Gastroesophageal sphincter (tissue), 4 donors: Measurements from ENCODE around the gene DVL2. TPM values are rescaled to one million over a fixed set of nuclear protein-coding genes. Genes with fewer than 3 reads are reported as not detected.
A peak's percentile ranks its signal among the peaks of the same experiment; 100 is the strongest.

ENCODE experiments used
- ATAC-seq: fragments of 150-250 bp; one replicate; pipeline ENCODE4 v1.9.1; 2016; ENCODE audit warnings: mild to moderate bottlenecking, moderate library complexity
- H3K27ac ChIP-seq, 4 donors: fragments of 200-600 bp; sonication (generic) in 3 of 4; 1 replicate in 3 of 4; 2 replicates in 1 of 4; pipeline ENCODE4 v1.5.1; 2016 to 2019
- H3K27me3 ChIP-seq: fragments of 200-600 bp; sonication (generic); one replicate; pipeline ENCODE4 v1.5.1; 2019
- H3K36me3 ChIP-seq, 2 donors: fragments of 200-600 bp; sonication (generic); one replicate each; pipeline ENCODE4 v1.5.1; 2019; ENCODE audit warnings: control low read depth in 1 of 2
- H3K4me1 ChIP-seq, 3 donors: fragments of 200-600 bp; sonication (generic); 1 replicate in 2 of 3; 2 replicates in 1 of 3; pipeline ENCODE4 v1.5.1; 2016 to 2019; ENCODE audit warnings: control low read depth in 2 of 3
- H3K4me3 ChIP-seq, 2 donors: fragments of 200-600 bp; sonication (generic); one replicate each; pipeline ENCODE4 v1.5.1; 2019; ENCODE audit warnings: mild to moderate bottlenecking in 1 of 2, moderate library complexity in 1 of 2
- H3K9me3 ChIP-seq, 3 donors: fragments of 200-600 bp; sonication (generic); one replicate each; pipeline ENCODE4 v1.5.1; 2017 to 2019; ENCODE audit warnings: control low read depth in 2 of 3
- EP300 ChIP-seq: sonication (generic); formaldehyde crosslinking; IDR thresholded peaks from one replicate; pipeline ENCODE4 v1.6.1; 2017; ENCODE audit warnings: antibody characterized with exemption, mild to moderate bottlenecking
- POLR2A ChIP-seq, 2 donors: fragments of 450-650 bp; IDR thresholded peaks; one replicate each; pipeline ENCODE4 v1.6.1; 2017; ENCODE audit warnings: antibody characterized with exemption in 2 of 2, mild to moderate bottlenecking in 2 of 2, moderate library complexity in 1 of 2
- POLR2AphosphoS5 ChIP-seq: sonication (generic); formaldehyde crosslinking; IDR thresholded peaks from one replicate; pipeline ENCODE4 v1.6.1; 2017; ENCODE audit warnings: antibody characterized with exemption
- WGBS, 2 donors: methylation state at CpG; one replicate each; pipeline ENCODE4 v1.1.5; 2018; ENCODE audit warnings: low coverage in 1 of 2; 5-methylcytosine and 5-hydroxymethylcytosine counted together
- total RNA-seq, 4 donors: library from RNA; depleted of rRNA; stranded (reverse); fragments of >200 nt; gene quantifications; one replicate each; pipeline ENCODE4 v1.1.0, GENCODE V29; 2016
- TF ChIP-seq, protein P1 (sequence below), 4 experiments: fragments of 200-600 bp in 2 of 4; fragments of 450-650 bp in 2 of 4; sonication (generic) in 1 of 4; IDR thresholded peaks; one replicate each; pipeline ENCODE4 v1.5.1; 2017 to 2019; ENCODE audit warnings: antibody characterized with exemption in 4 of 4, mild to moderate bottlenecking in 2 of 4, moderate library complexity in 2 of 4

The DVL2 gene
- total RNA-seq, 4 donors from 2014 or later, result 33.0 to 53.9 (median 45.0) TPM

DNA sequence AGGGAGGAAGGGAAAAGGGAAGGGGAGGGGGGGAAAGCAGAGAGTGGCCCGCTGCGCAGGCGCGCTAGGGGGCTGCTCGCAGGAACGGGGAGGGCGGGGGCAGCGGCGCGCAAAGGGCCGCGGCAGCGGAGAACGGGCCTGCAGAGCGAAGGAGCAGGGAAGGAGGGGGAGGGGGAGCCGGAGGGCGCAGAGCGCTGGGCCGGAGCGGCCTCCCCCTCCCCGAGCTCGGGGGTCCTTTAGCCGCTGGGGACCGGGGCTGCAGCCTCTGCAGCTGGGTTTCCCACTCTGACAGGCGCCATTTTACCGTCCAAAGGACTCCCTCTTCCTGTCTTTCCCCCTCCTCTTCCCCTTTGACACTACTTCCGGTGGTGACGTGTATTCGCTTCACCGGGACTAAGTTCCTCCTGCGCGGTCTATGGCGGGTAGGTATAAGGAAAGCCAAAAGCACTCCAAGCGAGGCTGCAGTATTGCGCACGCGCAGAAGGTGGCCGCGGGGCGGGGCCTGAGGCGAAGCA is 17.4 kb upstream of the DVL2 start, which contains the start of gene CTDNEP1:
TSS of gene CTDNEP1 (minus strand) at position 74 of the 515 bp plus-strand sequence. CDS start 438 bp downstream, outside the sequence.
- peaks cover 5 to 51% (median 27%) of the 10 kb centered on the region in 3 donors for H3K4me1 ChIP-seq
- peak within 1 kb of the TSS; percentile 79 to 94 for H3K4me3 ChIP-seq
- ATAC-seq, result peak; percentile 96
- TF ChIP-seq POLR2AphosphoS5, result peak; percentile 50
- peak in 1 of 2 donors; percentile 19 for TF ChIP-seq POLR2A (IDR thresholded peaks at IDR 0.05)
- TF ChIP-seq, protein P1, sequence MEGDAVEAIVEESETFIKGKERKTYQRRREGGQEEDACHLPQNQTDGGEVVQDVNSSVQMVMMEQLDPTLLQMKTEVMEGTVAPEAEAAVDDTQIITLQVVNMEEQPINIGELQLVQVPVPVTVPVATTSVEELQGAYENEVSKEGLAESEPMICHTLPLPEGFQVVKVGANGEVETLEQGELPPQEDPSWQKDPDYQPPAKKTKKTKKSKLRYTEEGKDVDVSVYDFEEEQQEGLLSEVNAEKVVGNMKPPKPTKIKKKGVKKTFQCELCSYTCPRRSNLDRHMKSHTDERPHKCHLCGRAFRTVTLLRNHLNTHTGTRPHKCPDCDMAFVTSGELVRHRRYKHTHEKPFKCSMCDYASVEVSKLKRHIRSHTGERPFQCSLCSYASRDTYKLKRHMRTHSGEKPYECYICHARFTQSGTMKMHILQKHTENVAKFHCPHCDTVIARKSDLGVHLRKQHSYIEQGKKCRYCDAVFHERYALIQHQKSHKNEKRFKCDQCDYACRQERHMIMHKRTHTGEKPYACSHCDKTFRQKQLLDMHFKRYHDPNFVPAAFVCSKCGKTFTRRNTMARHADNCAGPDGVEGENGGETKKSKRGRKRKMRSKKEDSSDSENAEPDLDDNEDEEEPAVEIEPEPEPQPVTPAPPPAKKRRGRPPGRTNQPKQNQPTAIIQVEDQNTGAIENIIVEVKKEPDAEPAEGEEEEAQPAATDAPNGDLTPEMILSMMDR (IDR thresholded peaks at IDR 0.05), result no peak
- peak within 1 kb of the TSS; percentile 90 to 98 (median 94) for H3K27ac ChIP-seq
- H3K27me3 ChIP-seq, result no peaks in the 10 kb centered on the region
- no peaks in the 10 kb centered on the region for H3K9me3 ChIP-seq
- peaks cover 0 to 31% of the 10 kb centered on the region in 2 donors for H3K36me3 ChIP-seq
- WGBS, 2 donors, result 0 to 3% methylated on average over 12 to 23 of the region's 41 CpGs

- no peaks in the 10 kb centered on the region for H3K27me3 ChIP-seq
- TF ChIP-seq, protein P1 (IDR thresholded peaks at IDR 0.05), result no peak
- peaks cover 0 to 31% of the 10 kb centered on the region in 2 donors for H3K36me3 ChIP-seq
- WGBS, 2 donors, result 0 to 2% methylated on average over 4 to 6 of the region's 55 CpGs
- H3K27ac ChIP-seq, result peak overlapping the region; percentile 90 to 98 (median 94)
- no peaks in the 10 kb centered on the region for H3K9me3 ChIP-seq
- H3K4me3 ChIP-seq, result peak overlapping the region; percentile 79 to 94
- ATAC-seq, result peak; percentile 7
- peaks cover 5 to 59% (median 27%) of the 10 kb centered on the region in 3 donors for H3K4me1 ChIP-seq
These were observed 16.6 kb upstream of the DVL2 start for GRCh38 chr17:7250695-7251627.

- ATAC-seq, result no peak
- no peaks in the 10 kb centered on the region for H3K9me3 ChIP-seq
- 90% methylated on average over 7 of the region's 7 CpGs; no CpG with 5 or more reads in 1 of the 2 donors for WGBS, 2 donors
- peaks cover 0 to 31% of the 10 kb centered on the region in 2 donors for H3K36me3 ChIP-seq
- peaks cover 5 to 59% (median 27%) of the 10 kb centered on the region in 3 donors for H3K4me1 ChIP-seq
- H3K27ac ChIP-seq, result peak overlapping the region in 3 of 4 donors; percentile 90 to 98 (median 91)
- peak overlapping the region in 1 of 2 donors; percentile 94 for H3K4me3 ChIP-seq
- H3K27me3 ChIP-seq, result no peaks in the 10 kb centered on the region
- no peak for TF ChIP-seq POLR2A (IDR thresholded peaks at IDR 0.05)
- no peak for TF ChIP-seq EP300
- TF ChIP-seq, protein P1 (IDR thresholded peaks at IDR 0.05), result no peak
- no peak for TF ChIP-seq POLR2AphosphoS5
These were observed 15.5 kb upstream of the DVL2 start for GRCh38 chr17:7249830-7250229.

DNA sequence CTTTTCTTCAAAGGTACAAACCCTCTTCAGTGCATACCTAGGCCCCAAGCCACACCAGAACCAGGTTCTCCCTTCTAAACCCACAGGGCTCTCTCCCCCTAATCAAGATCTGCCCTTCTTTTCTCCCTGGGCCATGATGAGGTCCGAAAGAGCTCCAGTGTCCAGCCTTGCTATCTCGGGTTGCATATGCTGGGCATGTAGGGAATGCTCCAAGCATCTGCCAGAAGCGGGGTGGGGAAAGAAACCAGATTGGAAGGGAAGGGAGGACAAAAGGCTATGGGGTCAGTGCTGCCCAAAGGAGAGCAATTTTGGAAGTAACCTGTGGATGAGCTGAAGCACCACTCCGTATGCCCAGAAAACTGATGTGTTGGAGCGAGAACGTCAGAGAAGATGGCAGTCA is 14.9 kb upstream of the DVL2 start:
- Histone ChIP-seq H3K4me1 (peaks cover 5 to 63% (median 27%) of the 10 kb centered on the region in 3 donors), H3K4me3 (peak overlapping the region in 1 of 2 donors; percentile 94), H3K27ac (no peak overlapping the region), H3K36me3 (peaks cover 0 to 31% of the 10 kb centered on the region in 2 donors), H3K27me3 (no peaks in the 10 kb centered on the region), H3K9me3 (no peaks in the 10 kb centered on the region)
- no peak for ATAC-seq
- TF ChIP-seq, protein P1 (IDR thresholded peaks at IDR 0.05), result no peak
- TF ChIP-seq POLR2A (IDR thresholded peaks at IDR 0.05) (no peak), EP300 (no peak), POLR2AphosphoS5 (no peak)
- WGBS, 2 donors, result 85 to 93% methylated on average over 5 of the region's 6 CpGs
